Lower leg skin (tissue), 4 donors: ENCODE results near the gene DNASE1. TPM values are rescaled to one million over a fixed set of nuclear protein-coding genes. Genes with fewer than 3 reads are reported as not detected.
A peak's percentile ranks its signal among the peaks of the same experiment; 100 is the strongest.

Experiments
- DNase-seq, 2 donors: peaks; one replicate each; pipeline ENCODE4 v3.0.0-alpha.2; 2019; ENCODE audit warnings: low spot score in 2 of 2
- H3K4me3 ChIP-seq: fragments of 200-600 bp; sonication (generic); 2 replicates; pipeline ENCODE4 v1.5.1; 2017; ENCODE audit warnings: mild to moderate bottlenecking, low read depth; ENCODE audit not compliant: poor library complexity, severe bottlenecking
- CTCF ChIP-seq, 3 donors: fragments of 450-650 bp; IDR thresholded peaks; one replicate each; pipeline ENCODE4 v1.5.1; 2016; ENCODE audit warnings: antibody characterized with exemption in 3 of 3, mild to moderate bottlenecking in 3 of 3, moderate library complexity in 2 of 3
- POLR2A ChIP-seq, 2 donors: fragments of 450-650 bp; IDR thresholded peaks; one replicate each; pipeline ENCODE4 v1.6.1; 2016 to 2017; ENCODE audit warnings: antibody characterized with exemption in 2 of 2, mild to moderate bottlenecking in 1 of 2, moderate library complexity in 1 of 2
- WGBS, 2 donors: methylation state at CpG; one replicate each; pipeline ENCODE4 v1.1.5; 2018; 5-methylcytosine and 5-hydroxymethylcytosine counted together
- intact Hi-C: fragments of 100-400 bp; cut with DNase I; formaldehyde crosslinking; loops from one replicate; pipeline ENCODE4 v1.15.0; 2023; ENCODE audit warnings: low total_unique reads
- total RNA-seq, 4 donors: library from RNA; depleted of rRNA; stranded (reverse); fragments of >200 nt; gene quantifications; one replicate each; pipeline ENCODE4 v1.1.0, GENCODE V29; 2016

Gene DNASE1
- total RNA-seq, 4 donors from 2014 or later = 11.0 to 25.1 (median 14.2) TPM

GRCh38 chr16:3687021-3687420, 32.5 kb downstream of the DNASE1 start:
- TF ChIP-seq CTCF (IDR thresholded peaks at IDR 0.05) (no peak), POLR2A (IDR thresholded peaks at IDR 0.05) (no peak)
- H3K4me3 ChIP-seq = no peak overlapping the region
- intact Hi-C loops = no loop called here
- DNase-seq = no peak
- 92 to 93% methylated on average over 7 of the region's 7 CpGs for WGBS, 2 donors

- intact Hi-C loops = no loop called here
- TF ChIP-seq CTCF (IDR thresholded peaks at IDR 0.05) (no peak), POLR2A (IDR thresholded peaks at IDR 0.05) (no peak)
- 89 to 90% methylated on average over 9 of the region's 9 CpGs for whole genome bisulfite sequencing, 2 donors
- no peak for DNase-seq
- H3K4me3 ChIP-seq = no peak overlapping the region
Observed at GRCh38 chr16:3687792-3688191, 33.3 kb downstream of the DNASE1 start.

GRCh38 chr16:3689731-3690130, 35.2 kb downstream of the DNASE1 start:
- WGBS, 2 donors = 66 to 83% methylated on average over 7 of the region's 7 CpGs
- TF ChIP-seq POLR2A (IDR thresholded peaks at IDR 0.05) (no peak), CTCF (IDR thresholded peaks at IDR 0.05) (no peak)
- no peak for DNase-seq
- intact Hi-C loops = loop anchor here (10.0 kb wide), 1 partner anchor 195 kb away; the partner anchor contains the start of gene CREBBP
- no peak overlapping the region for H3K4me3 ChIP-seq

- no peak overlapping the region for H3K4me3 ChIP-seq
- intact Hi-C loops = loop anchor here (10.0 kb wide), 1 partner anchor 194 kb away; the partner anchor contains the start of gene CREBBP
- TF ChIP-seq POLR2A (IDR thresholded peaks at IDR 0.05) = no peak
- TF ChIP-seq CTCF (IDR thresholded peaks at IDR 0.05) = peak in 1 of 3 donors; percentile 83
- WGBS, 2 donors = 3 to 9% methylated on average over 17 to 18 of the region's 18 CpGs
- DNase-seq = peak; percentile 89 to 98
Observed at GRCh38 chr16:3690470-3690928, 36.0 kb downstream of the DNASE1 start.

GRCh38 chr16:3690980-3691720, 36.7 kb downstream of the DNASE1 start:
- H3K4me3 ChIP-seq = no peak overlapping the region
- DNase-seq = peak; percentile 71 to 90
- TF ChIP-seq CTCF (IDR thresholded peaks at IDR 0.05) (no peak), POLR2A (IDR thresholded peaks at IDR 0.05) (no peak)
- intact Hi-C loops = loop anchor here (10.0 kb wide), 1 partner anchor 194 kb away; the partner anchor contains the start of gene CREBBP
- 56 to 60% methylated on average over 19 of the region's 19 CpGs for WGBS, 2 donors
